ENCODE results near the gene MYBL2.

MYBL2 gene

DNA sequence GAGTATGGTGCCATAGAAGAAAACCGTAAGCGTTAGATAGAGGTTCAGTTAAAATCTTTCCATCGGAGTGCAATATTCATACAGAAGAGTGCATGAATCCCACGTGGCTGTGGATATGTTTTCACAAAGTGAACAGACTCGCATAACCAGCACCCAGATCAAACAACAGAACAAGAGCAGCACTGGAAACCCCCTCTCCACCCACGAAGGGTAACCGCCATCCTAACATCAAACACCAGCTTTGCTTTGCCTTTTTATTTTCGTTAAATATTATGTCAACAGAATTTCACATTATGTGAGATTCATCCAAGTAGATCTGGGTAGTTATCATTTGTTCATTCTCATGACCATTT lies 55.2 kb downstream of the MYBL2 start:
- CTCF ChIA-PET: interaction anchor here (1.3 to 1.6 kb wide), 2 partner anchors 13 to 27 kb away, joined by 3 to 7 read pairs; no protein-coding TSS in a partner anchor
- Mint-ChIP-seq H3K4me1 (peaks cover 22% of the 10 kb centered on the region), H3K4me3 (peak overlapping the region; percentile 45), H3K9me3 (no peaks in the 10 kb centered on the region), H3K36me3 (peaks cover 6% of the 10 kb centered on the region), H3K27ac (peak overlapping the region; percentile 75), H3K27me3 (no peaks in the 10 kb centered on the region)
- DNase-seq: peak; percentile 68

GRCh38 chr20:43723186-43723585 lies 56.3 kb downstream of the MYBL2 start:
- no peak overlapping the region for H3K4me3 Mint-ChIP-seq
- H3K27ac Mint-ChIP-seq: no peak overlapping the region
- H3K4me1 Mint-ChIP-seq: peaks cover 26% of the 10 kb centered on the region
- CTCF ChIA-PET: interaction anchor here (1.6 kb wide), 1 partner anchor 27 kb away, joined by 4 read pairs; no protein-coding TSS in a partner anchor
- DNase-seq: no peak
- H3K9me3 Mint-ChIP-seq: no peaks in the 10 kb centered on the region
- H3K27me3 Mint-ChIP-seq: no peaks in the 10 kb centered on the region
- H3K36me3 Mint-ChIP-seq: peaks cover 4% of the 10 kb centered on the region

DNA sequence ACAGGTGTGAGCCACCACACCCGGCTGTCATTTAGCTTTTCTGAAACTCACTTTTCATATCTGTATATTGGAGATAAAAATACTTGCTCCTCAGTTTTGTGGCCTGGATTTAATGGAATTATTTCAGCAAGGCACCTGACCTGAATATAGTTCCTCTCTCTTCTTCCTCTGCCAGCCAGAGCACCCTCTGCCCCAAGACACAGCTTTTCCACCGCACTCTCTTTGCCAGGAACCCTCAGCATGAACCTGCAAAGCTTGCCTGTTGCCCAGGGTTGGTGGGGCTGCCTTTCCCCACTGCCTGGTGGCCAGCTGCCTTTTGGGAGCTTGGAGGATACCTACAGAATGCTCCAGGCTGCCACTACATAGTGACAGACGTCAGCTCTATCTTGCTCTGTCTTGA lies 56.8 kb downstream of the MYBL2 start:
- Mint-ChIP-seq H3K27me3 (no peaks in the 10 kb centered on the region), H3K4me1 (peaks cover 31% of the 10 kb centered on the region), H3K9me3 (peaks cover 3% of the 10 kb centered on the region), H3K27ac (no peak overlapping the region), H3K36me3 (peaks cover 7% of the 10 kb centered on the region), H3K4me3 (no peak overlapping the region)
- DNase-seq: no peak
- CTCF ChIA-PET: interaction anchor here (0.6 to 1.6 kb wide), 2 partner anchors 26 to 280 kb away, joined by 3 to 4 read pairs; no protein-coding TSS in a partner anchor

DNA sequence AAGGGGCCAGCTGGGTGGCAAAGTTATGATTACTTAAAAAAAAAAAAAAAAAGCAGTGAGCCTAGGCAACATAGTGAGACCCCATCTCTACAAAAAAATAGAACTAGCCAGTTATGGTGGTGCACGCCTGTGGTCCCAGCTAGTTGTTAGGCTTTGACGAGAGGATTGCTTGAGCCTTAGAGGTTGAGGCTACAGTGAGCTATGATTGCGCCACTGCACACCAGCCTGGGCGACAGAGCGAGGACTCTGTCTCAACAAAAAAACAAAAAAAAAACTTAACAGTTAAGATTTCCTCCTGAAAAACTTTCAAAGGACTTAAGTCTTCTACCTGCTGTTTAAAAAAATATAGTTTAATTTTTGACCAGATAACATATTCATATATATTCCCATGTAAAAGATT lies 57.5 kb downstream of the MYBL2 start:
- DNase-seq: no peak
- Mint-ChIP-seq H3K27ac (no peak overlapping the region), H3K36me3 (peaks cover 3% of the 10 kb centered on the region), H3K9me3 (peaks cover 7% of the 10 kb centered on the region), H3K4me1 (peaks cover 33% of the 10 kb centered on the region), H3K4me3 (no peak overlapping the region), H3K27me3 (no peaks in the 10 kb centered on the region)
- CTCF ChIA-PET: interaction anchor here (0.6 to 1.6 kb wide), 2 partner anchors 25 to 279 kb away, joined by 3 to 4 read pairs; no protein-coding TSS in a partner anchor

- H3K27me3 Mint-ChIP-seq: no peaks in the 10 kb centered on the region
- H3K36me3 Mint-ChIP-seq: peaks cover 3% of the 10 kb centered on the region
- no peak overlapping the region for H3K27ac Mint-ChIP-seq
- DNase-seq: no peak
- CTCF ChIA-PET: interaction anchor here (0.8 kb wide), 1 partner anchor 364 kb away, joined by 3 read pairs; no protein-coding TSS in a partner anchor
- peaks cover 7% of the 10 kb centered on the region for H3K9me3 Mint-ChIP-seq
- H3K4me3 Mint-ChIP-seq: no peak overlapping the region
- peaks cover 33% of the 10 kb centered on the region for H3K4me1 Mint-ChIP-seq
Measured at GRCh38 chr20:43725666-43726065, 58.8 kb downstream of the MYBL2 start.

DNA sequence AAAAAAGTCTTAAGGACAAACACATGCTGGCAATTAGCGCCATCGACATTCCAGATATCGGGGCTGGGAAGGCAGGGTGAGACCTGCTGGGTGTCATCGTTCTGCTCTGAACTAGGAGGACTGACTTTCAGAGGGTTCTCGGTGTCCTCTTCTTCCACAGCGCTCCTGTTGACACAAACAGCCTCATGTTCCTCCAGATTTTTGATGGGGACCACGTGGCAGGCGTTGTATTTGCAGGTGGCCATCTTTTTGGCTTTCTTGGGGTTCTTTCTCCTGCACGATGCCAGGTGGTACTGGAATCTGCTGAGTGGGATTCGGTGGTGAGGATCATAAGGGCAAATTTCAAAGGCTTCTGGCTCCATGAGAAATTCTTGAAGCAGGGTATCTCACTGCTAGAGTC lies 59.4 kb downstream of the MYBL2 start:
- Mint-ChIP-seq H3K36me3 (peaks cover 3% of the 10 kb centered on the region), H3K27me3 (no peaks in the 10 kb centered on the region), H3K4me3 (no peak overlapping the region), H3K27ac (no peak overlapping the region), H3K4me1 (peaks cover 28% of the 10 kb centered on the region), H3K9me3 (peaks cover 7% of the 10 kb centered on the region)
- DNase-seq: no peak
- CTCF ChIA-PET: no interaction called here

DNA sequence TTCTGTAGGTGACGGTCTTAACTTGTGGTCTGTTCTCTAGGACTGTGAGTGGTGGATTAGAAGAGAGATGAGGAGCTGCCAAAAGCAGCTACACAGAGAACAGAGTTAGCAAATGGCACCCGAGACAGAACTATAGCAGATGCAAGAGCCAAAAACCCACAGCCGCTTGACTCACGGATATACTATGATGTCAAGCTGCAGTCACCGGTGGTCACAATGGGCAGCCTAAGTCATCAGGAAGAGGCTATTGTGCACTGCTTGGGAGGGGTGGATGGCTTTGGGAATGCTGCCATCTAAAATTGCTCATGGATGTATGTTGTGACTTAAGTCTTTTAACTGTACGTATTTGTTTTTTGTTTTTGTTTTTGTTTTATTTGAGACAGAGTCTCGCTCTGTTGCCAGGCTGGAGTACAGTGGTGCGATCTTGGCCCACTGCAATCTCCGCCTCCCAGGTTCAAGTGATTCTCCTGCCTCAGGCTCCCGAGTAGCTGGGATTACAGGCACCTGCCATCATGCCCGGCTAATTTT lies 60.0 kb downstream of the MYBL2 start, which contains the start of gene GTSF1L:
TSS of gene GTSF1L (minus strand) at position 192 of the 528 bp plus-strand sequence. CDS start 308 bp downstream, outside the sequence.
- CTCF ChIA-PET: interaction anchor here (0.6 kb wide), 1 partner anchor 49 kb away, joined by 3 read pairs; no protein-coding TSS in a partner anchor
- no peak for DNase-seq
- H3K27me3 Mint-ChIP-seq: no peaks in the 10 kb centered on the region
- no peak within 1 kb of the TSS for H3K27ac Mint-ChIP-seq
- H3K4me3 Mint-ChIP-seq: no peak within 1 kb of the TSS
- peaks cover 26% of the 10 kb centered on the region for H3K4me1 Mint-ChIP-seq
- peaks cover 7% of the 10 kb centered on the region for H3K9me3 Mint-ChIP-seq
- peaks cover 3% of the 10 kb centered on the region for H3K36me3 Mint-ChIP-seq

- no peak overlapping the region for H3K4me3 Mint-ChIP-seq
- H3K4me1 Mint-ChIP-seq: peaks cover 24% of the 10 kb centered on the region
- CTCF ChIA-PET: interaction anchor here (0.7 kb wide), 1 partner anchor 291 kb away, joined by 4 read pairs; no protein-coding TSS in a partner anchor
- peak; percentile 47 for DNase-seq
- H3K27me3 Mint-ChIP-seq: no peaks in the 10 kb centered on the region
- H3K36me3 Mint-ChIP-seq: peaks cover 3% of the 10 kb centered on the region
- H3K9me3 Mint-ChIP-seq: peaks cover 7% of the 10 kb centered on the region
- H3K27ac Mint-ChIP-seq: no peak overlapping the region
Measured at GRCh38 chr20:43727980-43728590, 61.2 kb downstream of the MYBL2 start.

DNA sequence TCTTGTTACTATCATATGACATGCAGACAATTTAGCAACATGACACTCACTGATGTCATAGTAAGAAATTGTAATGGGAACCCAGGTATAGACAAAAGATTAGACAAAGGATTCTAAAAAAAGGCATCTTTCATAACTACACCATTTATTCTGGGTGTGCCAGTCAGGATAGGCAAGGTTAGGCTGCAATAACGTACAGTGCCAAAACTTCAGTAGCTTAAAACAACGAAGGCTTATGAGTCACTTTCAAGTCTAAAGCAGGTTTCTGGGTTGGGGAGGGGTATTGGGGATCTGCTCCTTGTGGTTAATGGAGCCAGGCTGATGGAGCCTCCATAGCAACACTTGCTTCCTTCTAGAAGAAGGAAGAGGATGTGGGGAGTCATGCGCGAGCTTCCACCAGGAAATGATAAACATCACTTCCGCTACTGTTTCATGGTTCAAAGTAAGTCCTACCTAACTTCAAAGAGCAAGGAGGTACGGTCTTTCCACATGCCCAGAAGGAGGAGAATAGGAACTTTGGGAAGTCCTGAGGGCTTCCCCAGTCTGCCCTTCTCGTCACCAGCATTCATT lies 61.9 kb downstream of the MYBL2 start:
- DNase-seq: peak; percentile 29
- CTCF ChIA-PET: no interaction called here
- Mint-ChIP-seq H3K9me3 (peaks cover 7% of the 10 kb centered on the region), H3K36me3 (peaks cover 3% of the 10 kb centered on the region), H3K27me3 (no peaks in the 10 kb centered on the region), H3K27ac (no peak overlapping the region), H3K4me3 (no peak overlapping the region), H3K4me1 (peaks cover 30% of the 10 kb centered on the region)

DNA sequence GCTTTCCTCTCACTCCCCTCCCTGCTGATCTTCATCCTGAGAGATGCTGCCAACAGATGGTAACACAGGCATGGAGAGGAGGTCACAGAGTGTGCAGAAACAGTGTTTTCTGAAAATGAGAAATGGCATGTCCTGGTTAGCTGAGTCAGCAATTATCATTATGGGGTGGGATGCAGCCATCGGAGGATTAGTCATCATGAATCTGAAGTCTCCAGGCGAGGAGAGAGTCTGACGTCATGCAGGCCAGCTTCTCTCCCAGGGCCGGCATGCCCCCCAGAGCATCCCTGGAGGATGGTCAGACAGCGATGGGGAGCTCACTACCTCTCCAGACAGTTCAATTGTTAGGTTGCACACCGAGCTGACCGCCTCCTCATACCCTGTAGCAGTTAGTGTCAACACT lies 64.6 kb downstream of the MYBL2 start:
- CTCF ChIA-PET: no interaction called here
- H3K9me3 Mint-ChIP-seq: peaks cover 7% of the 10 kb centered on the region
- H3K27me3 Mint-ChIP-seq: no peaks in the 10 kb centered on the region
- no peak overlapping the region for H3K27ac Mint-ChIP-seq
- H3K4me1 Mint-ChIP-seq: peaks cover 32% of the 10 kb centered on the region
- peaks cover 3% of the 10 kb centered on the region for H3K36me3 Mint-ChIP-seq
- no peak for DNase-seq
- H3K4me3 Mint-ChIP-seq: no peak overlapping the region

DNA sequence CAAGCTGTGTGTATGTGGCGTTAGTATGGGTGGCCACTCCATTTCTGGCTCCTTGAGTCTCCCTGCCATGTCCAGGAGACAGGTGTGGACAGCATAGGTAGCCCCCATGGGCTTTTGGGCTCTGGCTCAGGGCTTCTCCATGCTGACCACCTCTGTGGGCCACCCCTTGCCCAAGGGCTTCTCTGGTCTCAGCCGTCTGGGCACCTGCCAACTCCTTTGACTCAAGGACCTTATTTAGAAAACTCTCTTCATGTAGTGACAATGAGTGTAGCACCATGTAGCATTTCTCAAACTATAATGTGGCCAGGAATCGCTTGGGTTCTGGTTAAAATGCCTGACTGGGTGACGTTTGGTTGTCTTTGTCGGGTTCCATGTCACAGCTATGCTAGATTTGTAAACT lies 65.0 kb downstream of the MYBL2 start:
- Mint-ChIP-seq H3K36me3 (peaks cover 3% of the 10 kb centered on the region), H3K9me3 (peaks cover 7% of the 10 kb centered on the region), H3K27ac (no peak overlapping the region), H3K4me1 (peaks cover 36% of the 10 kb centered on the region), H3K27me3 (no peaks in the 10 kb centered on the region), H3K4me3 (no peak overlapping the region)
- DNase-seq: no peak
- CTCF ChIA-PET: no interaction called here

DNA sequence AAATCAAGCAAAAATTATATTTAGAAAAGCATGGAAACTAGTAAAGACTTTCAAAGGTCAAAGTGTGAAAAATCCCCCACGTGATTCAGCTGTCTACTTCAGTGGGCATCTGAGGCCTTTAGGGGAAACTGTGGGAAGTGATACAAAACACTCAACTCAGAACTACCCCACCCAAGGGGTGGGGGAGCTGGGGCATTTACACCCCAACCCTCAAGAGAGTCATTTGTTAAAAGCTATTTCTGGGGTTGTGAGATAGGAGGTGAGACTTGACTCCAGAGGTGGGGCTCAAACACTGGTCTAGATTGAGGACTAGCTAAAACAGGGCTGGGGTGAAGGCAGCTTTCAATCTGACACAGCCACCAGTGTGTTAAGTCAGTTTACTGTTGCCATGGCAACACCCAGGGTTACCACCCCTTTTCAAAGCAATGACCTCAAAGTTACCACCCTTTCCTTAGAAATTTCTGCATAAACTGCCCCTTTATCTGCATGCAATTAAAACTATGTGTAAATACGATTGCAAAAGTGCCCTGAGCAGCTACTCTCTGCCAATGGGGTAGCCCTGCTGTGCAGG lies 69.8 kb downstream of the MYBL2 start:
- Mint-ChIP-seq H3K27ac (no peak overlapping the region), H3K4me3 (no peak overlapping the region), H3K4me1 (peaks cover 22% of the 10 kb centered on the region), H3K27me3 (no peaks in the 10 kb centered on the region), H3K9me3 (no peaks in the 10 kb centered on the region), H3K36me3 (no peaks in the 10 kb centered on the region)
- CTCF ChIA-PET: interaction anchor here (0.8 to 1.2 kb wide), 3 partner anchors 12 to 345 kb away, joined by 3 to 4 read pairs (median 4); no protein-coding TSS in a partner anchor
- no peak for DNase-seq

DNA sequence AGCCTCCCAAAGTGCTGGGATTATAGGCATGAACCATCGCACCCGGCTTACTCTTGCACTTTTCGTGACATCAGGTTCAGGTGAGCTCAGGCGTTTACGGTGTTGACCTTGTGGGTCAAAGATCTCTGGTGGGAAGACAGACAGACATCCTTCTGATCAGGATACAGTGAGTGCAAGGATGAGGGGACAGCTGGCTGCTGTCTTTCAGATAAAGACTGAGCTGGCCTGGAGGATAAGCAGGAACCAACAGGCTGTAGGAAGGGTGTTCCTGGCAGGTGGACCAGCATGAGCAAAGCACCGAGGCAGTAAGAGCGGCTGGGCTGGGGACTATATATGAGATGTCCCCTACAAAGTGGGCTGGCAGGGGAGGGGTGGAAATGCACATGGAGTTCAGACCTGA lies 71.0 kb downstream of the MYBL2 start:
- DNase-seq: no peak
- CTCF ChIA-PET: interaction anchor here (1.2 kb wide), 1 partner anchor 200 kb away, joined by 3 read pairs; no protein-coding TSS in a partner anchor
- no peak overlapping the region for H3K27ac Mint-ChIP-seq

GRCh38 chr20:43739148-43739749 lies 72.3 kb downstream of the MYBL2 start:
- H3K27ac Mint-ChIP-seq: no peak overlapping the region
- H3K36me3 Mint-ChIP-seq: no peaks in the 10 kb centered on the region
- H3K4me1 Mint-ChIP-seq: peaks cover 7% of the 10 kb centered on the region
- no peak for DNase-seq
- CTCF ChIA-PET: interaction anchor here (1.1 to 1.2 kb wide), 2 partner anchors 50 to 202 kb away, joined by 3 read pairs; no protein-coding TSS in a partner anchor
- peaks cover 9% of the 10 kb centered on the region for H3K27me3 Mint-ChIP-seq
- no peaks in the 10 kb centered on the region for H3K9me3 Mint-ChIP-seq
- H3K4me3 Mint-ChIP-seq: no peak overlapping the region

More for the DNA sequence above, 71.0 kb downstream of the MYBL2 start:
- H3K9me3 Mint-ChIP-seq: no peaks in the 10 kb centered on the region
- no peaks in the 10 kb centered on the region for H3K36me3 Mint-ChIP-seq
- H3K27me3 Mint-ChIP-seq: no peaks in the 10 kb centered on the region
- H3K4me3 Mint-ChIP-seq: no peak overlapping the region
- H3K4me1 Mint-ChIP-seq: peaks cover 16% of the 10 kb centered on the region
